Kidney capillary endothelial cell (primary cell): Measurements from ENCODE around the gene PROSER3.

Experiments used
- DNase-seq: peaks from one replicate; pipeline ENCODE4 v3.0.0-alpha.2; 2018; ENCODE audit warnings: low spot score

PROSER3 gene

GRCh38 chr19:35777086-35777841, 19.3 kb downstream of the PROSER3 start:
- DNase-seq, result no peak

DNA sequence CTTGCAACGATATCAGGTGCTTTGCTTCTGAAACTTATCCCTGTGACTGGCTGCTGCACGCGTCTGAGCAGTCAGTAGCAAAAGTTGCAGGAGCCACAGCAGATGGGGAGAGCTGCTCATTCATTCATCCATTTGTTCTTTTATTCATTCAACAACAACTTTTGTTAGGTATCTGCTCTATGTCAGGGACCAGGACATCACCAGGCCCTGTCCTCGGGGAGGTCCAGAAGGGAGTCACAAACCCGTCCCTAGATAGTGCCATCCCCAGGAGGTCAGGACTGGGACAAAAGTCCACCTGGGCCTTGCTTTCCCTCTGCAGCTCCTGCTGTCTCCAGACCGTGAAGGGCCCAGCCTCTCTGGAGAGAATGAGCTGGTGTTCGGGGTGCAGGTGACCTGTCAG, 20.0 kb downstream of the PROSER3 start:
- DNase-seq, result no peak

- no peak for DNase-seq
These were observed 21.1 kb downstream of the PROSER3 start for GRCh38 chr19:35779033-35779432.

DNA sequence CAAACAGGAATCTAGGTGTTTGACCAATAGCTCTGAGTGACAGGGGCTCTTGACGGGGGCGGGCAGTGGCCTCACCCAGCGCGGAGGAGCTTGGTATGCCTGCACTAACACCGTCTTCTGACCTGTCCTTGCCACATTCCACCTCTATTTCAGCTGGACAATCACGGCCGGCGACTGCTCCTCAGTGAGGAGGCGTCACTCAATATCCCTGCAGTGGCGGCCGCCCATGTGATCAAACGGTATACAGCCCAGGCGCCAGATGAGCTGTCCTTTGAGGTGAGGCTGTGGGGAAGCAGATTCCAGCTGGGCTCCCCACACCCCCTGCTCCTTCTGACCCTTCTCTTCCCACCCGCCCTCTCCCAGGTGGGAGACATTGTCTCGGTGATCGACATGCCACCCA, 22.1 kb downstream of the PROSER3 start:
- no peak for DNase-seq

DNA sequence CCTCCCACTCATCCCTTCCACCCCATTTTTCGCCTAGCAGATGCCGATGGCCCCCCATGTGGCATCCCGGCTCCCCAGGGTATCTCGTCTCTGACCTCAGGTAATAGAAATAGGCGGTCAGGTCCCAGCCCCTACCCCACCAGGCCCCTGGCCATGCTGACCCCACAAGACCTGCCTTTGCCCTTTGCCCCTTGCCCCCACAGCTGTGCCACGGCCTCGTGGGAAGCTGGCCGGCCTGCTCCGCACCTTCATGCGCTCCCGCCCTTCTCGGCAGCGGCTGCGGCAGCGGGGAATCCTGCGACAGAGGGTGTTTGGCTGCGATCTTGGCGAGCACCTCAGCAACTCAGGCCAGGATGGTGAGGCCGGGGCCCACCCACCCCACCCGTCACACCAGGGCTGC, 22.7 kb downstream of the PROSER3 start:
- DNase-seq, result no peak

DNA sequence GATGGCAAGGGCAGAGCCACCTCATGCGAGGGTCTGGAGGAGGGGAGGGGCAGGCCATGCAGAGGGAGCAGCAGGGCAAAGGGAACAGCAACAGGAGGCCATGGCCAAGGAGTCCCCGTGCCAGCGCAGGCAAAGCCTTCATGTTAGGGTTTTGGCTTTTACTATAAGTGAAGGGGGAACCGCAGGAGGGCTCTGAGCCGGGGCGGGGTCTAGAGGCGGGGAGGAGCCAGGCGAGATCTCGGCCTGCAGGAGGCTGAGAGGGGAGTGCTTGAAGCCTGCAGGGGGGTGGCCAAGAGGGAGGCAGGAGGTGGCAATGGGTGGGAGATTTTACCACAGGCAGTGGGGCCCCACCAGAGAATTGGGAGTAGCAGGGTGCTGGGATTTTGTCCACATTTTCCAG, 23.7 kb downstream of the PROSER3 start:
- no peak for DNase-seq

GRCh38 chr19:35782589-35782988, 24.6 kb downstream of the PROSER3 start:
- DNase-seq, result no peak

- no peak for DNase-seq
These were observed 25.8 kb downstream of the PROSER3 start for GRCh38 chr19:35783469-35784434.

- DNase-seq, result no peak
These were observed 26.7 kb downstream of the PROSER3 start for GRCh38 chr19:35784503-35785338.

GRCh38 chr19:35785339-35785627, 27.3 kb downstream of the PROSER3 start:
- no peak for DNase-seq

DNA sequence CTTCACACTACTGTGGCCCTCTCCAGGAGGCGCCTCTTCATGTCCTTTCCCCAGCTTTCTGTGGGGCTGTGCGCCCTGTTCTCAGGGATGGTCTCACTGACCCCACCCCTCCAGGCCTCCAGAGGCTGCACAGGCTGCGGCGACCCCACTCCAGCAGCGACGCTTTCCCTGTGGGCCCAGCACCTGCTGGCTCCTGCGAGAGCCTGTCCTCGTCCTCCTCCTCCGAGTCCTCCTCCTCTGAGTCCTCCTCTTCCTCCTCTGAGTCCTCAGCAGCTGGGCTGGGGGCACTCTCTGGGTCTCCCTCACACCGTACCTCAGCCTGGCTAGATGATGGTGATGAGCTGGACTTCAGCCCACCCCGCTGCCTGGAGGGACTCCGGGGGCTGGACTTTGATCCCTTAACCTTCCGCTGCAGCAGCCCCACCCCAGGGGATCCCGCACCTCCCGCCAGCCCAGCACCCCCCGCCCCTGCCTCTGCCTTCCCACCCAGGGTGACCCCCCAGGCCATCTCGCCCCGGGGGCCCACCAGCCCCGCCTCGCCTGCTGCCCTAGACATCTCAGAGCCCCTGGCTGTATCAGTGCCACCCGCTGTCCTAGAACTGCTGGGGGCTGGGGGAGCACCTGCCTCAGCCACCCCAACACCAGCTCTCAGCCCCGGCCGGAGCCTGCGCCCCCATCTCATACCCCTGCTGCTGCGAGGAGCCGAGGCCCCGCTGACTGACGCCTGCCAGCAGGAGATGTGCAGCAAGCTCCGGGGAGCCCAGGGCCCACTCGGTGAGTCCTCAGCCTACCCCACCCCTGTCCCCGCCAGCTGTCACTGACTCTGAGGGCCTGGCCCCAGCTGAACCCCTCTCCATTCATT, 28.6 kb downstream of the PROSER3 start:
- no peak for DNase-seq

DNA sequence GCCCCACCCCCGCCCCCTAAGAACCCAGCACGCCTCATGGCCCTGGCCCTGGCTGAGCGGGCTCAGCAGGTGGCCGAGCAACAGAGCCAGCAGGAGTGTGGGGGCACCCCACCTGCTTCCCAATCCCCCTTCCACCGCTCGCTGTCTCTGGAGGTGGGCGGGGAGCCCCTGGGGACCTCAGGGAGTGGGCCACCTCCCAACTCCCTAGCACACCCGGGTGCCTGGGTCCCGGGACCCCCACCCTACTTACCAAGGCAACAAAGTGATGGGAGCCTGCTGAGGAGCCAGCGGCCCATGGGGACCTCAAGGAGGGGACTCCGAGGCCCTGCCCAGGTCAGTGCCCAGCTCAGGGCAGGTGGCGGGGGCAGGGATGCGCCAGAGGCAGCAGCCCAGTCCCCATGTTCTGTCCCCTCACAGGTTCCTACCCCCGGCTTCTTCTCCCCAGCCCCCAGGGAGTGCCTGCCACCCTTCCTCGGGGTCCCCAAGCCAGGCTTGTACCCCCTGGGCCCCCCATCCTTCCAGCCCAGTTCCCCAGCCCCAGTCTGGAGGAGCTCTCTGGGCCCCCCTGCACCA, 29.3 kb downstream of the PROSER3 start:
- no peak for DNase-seq

GRCh38 chr19:35788205-35788960, 30.4 kb downstream of the PROSER3 start:
- no peak for DNase-seq

DNA sequence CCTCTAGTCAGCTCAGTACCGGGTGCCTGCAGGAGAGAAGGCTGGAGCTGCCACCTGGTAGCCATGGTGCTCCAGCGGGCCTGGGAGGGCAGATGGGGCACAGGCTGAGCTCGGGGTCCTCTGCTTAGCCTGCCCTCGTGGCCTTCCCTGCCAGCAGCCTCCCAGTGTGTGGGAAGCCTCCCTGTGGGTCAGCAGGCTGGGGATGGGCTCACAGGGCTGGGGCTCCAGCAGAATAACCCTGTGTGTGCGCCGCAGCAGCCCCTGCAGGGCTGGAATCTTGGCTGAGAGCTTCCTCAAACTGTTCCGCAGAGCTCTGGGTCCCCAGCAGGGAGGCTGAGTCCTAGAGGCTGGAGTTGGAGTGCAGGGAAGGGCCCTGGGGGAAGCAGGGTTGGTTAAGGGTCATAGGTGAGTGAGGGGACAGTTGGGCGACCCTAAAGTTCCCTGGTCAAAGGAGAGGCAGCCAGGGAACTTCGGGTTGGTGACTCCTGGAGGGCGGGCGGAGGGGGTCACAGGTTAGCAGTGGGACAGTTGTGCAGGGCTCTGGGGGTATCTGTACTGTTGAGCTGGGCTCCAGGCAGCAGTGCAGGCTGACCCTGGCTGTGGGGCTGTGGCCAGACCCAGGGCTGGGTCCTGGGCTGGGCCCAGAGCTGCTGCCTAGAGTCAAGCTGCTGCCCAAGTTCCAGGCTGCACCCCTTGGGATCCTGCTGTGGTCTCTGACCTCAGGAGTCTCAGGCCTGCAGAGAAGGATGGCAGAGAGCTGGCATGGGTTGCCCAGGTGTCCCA, 31.4 kb downstream of the PROSER3 start:
- no peak for DNase-seq

DNA sequence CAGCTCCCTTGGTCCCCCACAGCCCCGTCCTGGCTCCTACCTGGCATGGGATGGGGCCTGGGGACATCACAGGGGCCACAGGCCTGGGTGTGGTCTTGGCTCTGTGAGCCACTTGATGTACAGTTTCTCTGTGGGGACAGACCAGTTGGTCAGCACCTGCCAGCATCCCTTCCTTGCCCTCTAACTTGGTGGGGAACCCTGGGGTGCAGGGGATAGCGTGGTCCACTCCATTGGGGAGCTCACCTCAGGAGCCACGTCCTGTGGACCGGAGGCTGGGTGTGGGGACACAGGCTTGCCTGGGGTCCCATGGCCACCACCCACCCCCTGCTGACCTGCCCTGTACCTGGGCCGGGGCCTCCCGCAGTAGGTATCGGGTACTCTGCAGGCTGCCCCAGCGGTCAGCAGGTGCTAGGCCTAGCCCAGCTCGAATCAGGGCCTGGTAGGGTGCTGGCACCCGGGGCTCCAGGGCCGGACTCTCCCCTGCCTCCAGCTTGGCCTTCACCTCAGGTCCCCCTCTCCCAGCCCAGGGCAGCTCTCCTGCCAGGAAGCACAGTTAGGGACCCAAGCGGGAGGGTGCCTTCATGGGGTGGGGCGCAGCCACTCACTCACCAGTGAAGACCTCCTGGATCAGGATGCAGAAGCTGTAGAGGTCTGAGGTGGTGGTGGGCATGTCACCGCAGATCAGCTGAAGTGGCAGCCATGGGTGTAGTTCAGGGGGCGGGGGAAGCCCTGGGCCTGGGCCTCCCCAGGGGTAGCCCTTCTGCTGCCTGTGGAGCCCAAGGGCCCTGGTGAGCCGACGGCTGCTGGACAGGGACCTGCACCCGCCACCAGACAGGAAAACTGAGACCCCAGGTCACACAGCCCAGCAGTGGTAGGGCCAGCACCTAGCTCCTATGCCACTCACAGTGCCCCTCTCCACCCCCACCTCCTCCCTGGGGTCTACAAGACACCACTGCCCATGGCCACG, 32.3 kb downstream of the PROSER3 start:
- DNase-seq, result no peak

GRCh38 chr19:35790981-35791813, 33.2 kb downstream of the PROSER3 start:
- no peak for DNase-seq

DNA sequence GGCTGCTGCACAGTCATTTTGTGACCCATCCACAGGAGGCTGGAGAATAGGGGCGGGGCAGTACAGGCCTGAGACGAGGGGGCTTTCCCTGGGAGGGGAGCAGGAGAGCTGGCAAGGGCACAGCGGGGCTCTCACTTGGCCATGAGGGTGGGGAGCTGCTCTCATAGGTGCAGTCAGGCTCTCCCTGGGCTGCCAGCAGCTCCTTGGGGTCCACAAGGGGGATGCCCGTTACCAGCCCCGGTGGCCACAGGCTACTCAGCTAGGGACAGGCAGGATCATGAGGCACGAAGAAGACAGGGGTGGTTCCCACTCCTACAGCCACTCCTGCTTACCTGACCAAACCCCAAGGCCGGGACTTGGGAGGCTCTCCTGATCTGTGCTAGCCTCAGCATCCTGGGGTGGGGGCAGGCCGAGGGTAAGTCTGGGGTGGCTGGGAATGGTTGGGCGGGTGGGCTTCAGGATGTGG, 33.9 kb downstream of the PROSER3 start:
- DNase-seq, result no peak
